ENCODE data around the gene NR5A2.
A peak's percentile ranks its signal among the peaks of the same experiment; 100 is the strongest.

Gene NR5A2

DNA sequence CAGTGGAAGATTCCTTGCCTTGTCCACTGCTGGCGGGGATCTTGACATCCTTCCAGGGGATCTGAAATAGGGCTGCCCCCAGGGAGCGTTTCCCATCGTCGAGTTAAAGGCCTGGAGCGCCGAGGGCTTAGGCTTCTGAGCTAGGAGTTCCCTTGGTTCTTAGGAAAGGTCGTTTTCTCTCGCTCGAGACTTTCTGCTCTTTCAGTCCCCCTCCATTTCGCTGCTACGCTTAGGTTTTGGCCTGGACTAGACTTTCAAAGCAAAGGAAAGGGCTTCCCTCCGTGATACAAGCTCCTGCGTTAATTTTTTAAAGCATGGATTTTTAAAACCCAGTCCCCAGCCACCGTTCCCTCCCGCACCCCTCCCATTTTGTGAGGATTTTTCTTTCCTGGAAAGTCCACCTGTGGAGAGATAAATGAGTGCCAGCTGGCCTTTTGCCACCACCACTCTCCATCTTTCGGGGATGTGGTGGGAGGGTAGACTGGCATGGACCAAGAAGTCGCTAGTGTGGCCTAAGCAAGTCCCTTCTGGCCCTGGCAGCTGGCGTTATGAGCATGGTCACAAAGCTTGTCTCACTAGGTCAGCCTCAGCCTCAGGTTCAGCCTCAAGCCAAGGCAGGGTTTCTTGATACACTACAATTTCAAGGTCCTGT is 9.2 kb downstream of the NR5A2 start:
- no peak overlapping the region for H3K4me3 ChIP-seq (ENCODE audit: low read depth, low read length)
- H3K27ac ChIP-seq (ENCODE audit: extremely low read depth, low read depth, low read length), result no peak overlapping the region
- TF ChIP-seq SCRT2 (tag by site-specific recombination; IDR thresholded peaks at IDR 0.05), result 0 out of 2 replicates have a peak, but pooled peaks have one; percentile 14
- TF ChIP-seq, protein P1, sequence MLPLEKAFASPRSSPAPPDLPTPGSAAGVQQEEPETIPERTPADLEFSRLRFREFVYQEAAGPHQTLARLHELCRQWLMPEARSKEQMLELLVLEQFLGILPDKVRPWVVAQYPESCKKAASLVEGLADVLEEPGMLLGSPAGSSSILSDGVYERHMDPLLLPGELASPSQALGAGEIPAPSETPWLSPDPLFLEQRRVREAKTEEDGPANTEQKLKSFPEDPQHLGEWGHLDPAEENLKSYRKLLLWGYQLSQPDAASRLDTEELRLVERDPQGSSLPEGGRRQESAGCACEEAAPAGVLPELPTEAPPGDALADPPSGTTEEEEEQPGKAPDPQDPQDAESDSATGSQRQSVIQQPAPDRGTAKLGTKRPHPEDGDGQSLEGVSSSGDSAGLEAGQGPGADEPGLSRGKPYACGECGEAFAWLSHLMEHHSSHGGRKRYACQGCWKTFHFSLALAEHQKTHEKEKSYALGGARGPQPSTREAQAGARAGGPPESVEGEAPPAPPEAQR (tag by site-specific recombination; IDR thresholded peaks at IDR 0.05), result no peak
- H3K36me3 ChIP-seq (ENCODE audit: control insufficient read depth in 2 of 2, insufficient read depth in 1 of 2, low read length in 2 of 2), result no peaks in the 10 kb centered on the region
- POLR2A ChIA-PET, result no interaction called here
- H3K4me1 ChIP-seq (ENCODE audit: control insufficient read depth, insufficient read depth, low read length), result peaks cover 5% of the 10 kb centered on the region; the same call in 1 of the 2 replicates
- no peaks in the 10 kb centered on the region for H3K9me3 ChIP-seq (ENCODE audit: control insufficient read depth, insufficient read depth, low read depth, low read length)
- CTCF ChIA-PET, result interaction anchor here (1.4 kb wide), 1 partner anchor 102 kb away, joined by 3 read pairs; no protein-coding TSS in a partner anchor

DNA sequence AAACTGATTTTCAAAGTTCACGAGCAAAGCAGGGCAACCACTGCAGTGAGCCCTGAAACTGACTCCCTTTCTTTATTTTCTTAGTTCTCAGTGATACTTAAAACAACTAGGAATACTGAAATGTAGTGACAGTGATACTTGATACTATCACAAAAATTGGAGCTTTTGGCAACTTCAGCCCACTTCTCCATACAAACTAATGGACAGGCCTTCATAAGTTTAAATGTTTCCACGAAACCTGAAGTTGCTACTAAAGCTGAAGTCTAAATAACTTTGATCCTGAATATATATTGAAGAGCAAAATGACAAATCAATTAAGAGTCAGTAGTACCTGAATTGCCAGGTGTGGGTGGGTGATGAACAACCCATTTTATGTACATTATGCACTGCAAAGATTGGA is 10.0 kb downstream of the NR5A2 start:
- Histone ChIP-seq H3K4me1 (ENCODE audit: control insufficient read depth, insufficient read depth, low read length) (peaks cover 5% of the 10 kb centered on the region; the same call in 1 of the 2 replicates), H3K9me3 (ENCODE audit: control insufficient read depth, insufficient read depth, low read depth, low read length) (no peaks in the 10 kb centered on the region), H3K27ac (ENCODE audit: extremely low read depth, low read depth, low read length) (no peak overlapping the region), H3K36me3 (ENCODE audit: control insufficient read depth in 2 of 2, insufficient read depth in 1 of 2, low read length in 2 of 2) (no peaks in the 10 kb centered on the region), H3K4me3 (ENCODE audit: low read depth, low read length) (no peak overlapping the region)
- no peak for TF ChIP-seq ZSCAN30 (tag by site-specific recombination; IDR thresholded peaks at IDR 0.05)
- TF ChIP-seq, protein P2, sequence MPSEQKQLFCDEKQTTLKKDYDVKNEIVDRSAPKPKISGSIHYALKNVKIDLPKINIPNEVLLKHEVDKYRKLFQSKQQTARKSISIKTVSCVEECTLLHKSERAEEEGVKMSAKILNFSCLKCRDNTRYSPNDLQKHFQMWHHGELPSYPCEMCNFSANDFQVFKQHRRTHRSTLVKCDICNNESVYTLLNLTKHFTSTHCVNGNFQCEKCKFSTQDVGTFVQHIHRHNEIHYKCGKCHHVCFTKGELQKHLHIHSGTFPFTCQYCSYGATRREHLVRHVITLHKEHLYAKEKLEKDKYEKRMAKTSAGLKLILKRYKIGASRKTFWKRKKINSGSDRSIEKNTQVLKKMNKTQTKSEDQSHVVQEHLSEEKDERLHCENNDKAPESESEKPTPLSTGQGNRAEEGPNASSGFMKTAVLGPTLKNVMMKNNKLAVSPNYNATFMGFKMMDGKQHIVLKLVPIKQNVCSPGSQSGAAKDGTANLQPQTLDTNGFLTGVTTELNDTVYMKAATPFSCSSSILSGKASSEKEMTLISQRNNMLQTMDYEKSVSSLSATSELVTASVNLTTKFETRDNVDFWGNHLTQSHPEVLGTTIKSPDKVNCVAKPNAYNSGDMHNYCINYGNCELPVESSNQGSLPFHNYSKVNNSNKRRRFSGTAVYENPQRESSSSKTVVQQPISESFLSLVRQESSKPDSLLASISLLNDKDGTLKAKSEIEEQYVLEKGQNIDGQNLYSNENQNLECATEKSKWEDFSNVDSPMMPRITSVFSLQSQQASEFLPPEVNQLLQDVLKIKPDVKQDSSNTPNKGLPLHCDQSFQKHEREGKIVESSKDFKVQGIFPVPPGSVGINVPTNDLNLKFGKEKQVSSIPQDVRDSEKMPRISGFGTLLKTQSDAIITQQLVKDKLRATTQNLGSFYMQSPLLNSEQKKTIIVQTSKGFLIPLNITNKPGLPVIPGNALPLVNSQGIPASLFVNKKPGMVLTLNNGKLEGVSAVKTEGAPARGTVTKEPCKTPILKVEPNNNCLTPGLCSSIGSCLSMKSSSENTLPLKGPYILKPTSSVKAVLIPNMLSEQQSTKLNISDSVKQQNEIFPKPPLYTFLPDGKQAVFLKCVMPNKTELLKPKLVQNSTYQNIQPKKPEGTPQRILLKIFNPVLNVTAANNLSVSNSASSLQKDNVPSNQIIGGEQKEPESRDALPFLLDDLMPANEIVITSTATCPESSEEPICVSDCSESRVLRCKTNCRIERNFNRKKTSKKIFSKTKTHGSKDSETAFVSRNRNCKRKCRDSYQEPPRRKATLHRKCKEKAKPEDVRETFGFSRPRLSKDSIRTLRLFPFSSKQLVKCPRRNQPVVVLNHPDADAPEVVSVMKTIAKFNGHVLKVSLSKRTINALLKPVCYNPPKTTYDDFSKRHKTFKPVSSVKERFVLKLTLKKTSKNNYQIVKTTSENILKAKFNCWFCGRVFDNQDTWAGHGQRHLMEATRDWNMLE (tag by site-specific recombination; conservative IDR thresholded peaks at IDR 0.05; ENCODE audit: low read depth), result no peak
- TF ChIP-seq, protein P3, sequence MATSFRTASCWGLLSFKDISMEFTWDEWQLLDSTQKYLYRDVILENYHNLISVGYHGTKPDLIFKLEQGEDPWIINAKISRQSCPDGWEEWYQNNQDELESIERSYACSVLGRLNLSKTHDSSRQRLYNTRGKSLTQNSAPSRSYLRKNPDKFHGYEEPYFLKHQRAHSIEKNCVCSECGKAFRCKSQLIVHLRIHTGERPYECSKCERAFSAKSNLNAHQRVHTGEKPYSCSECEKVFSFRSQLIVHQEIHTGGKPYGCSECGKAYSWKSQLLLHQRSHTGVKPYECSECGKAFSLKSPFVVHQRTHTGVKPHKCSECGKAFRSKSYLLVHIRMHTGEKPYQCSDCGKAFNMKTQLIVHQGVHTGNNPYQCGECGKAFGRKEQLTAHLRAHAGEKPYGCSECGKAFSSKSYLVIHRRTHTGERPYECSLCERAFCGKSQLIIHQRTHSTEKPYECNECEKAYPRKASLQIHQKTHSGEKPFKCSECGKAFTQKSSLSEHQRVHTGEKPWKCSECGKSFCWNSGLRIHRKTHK (tag by site-specific recombination; IDR thresholded peaks at IDR 0.05), result no peak
- TF ChIP-seq, protein P4, sequence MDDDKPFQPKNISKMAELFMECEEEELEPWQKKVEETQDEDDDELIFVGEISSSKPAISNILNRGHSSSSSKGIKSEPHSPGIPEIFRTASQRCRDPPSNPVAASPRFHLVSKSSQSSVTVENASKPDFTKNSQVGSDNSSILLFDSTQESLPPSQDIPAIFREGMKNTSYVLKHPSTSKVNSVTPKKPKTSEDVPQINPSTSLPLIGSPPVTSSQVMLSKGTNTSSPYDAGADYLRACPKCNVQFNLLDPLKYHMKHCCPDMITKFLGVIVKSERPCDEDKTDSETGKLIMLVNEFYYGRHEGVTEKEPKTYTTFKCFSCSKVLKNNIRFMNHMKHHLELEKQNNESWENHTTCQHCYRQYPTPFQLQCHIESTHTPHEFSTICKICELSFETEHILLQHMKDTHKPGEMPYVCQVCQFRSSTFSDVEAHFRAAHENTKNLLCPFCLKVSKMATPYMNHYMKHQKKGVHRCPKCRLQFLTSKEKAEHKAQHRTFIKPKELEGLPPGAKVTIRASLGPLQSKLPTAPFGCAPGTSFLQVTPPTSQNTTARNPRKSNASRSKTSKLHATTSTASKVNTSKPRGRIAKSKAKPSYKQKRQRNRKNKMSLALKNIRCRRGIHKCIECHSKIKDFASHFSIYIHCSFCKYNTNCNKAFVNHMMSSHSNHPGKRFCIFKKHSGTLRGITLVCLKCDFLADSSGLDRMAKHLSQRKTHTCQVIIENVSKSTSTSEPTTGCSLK (tag by site-specific recombination; IDR thresholded peaks at IDR 0.05), result no peak
- TF ChIP-seq ZNF624 (tag by site-specific recombination; IDR thresholded peaks at IDR 0.05), result no peak
- no peak for TF ChIP-seq KLF8 (tag by site-specific recombination; IDR thresholded peaks at IDR 0.05)
- TF ChIP-seq, protein P5, sequence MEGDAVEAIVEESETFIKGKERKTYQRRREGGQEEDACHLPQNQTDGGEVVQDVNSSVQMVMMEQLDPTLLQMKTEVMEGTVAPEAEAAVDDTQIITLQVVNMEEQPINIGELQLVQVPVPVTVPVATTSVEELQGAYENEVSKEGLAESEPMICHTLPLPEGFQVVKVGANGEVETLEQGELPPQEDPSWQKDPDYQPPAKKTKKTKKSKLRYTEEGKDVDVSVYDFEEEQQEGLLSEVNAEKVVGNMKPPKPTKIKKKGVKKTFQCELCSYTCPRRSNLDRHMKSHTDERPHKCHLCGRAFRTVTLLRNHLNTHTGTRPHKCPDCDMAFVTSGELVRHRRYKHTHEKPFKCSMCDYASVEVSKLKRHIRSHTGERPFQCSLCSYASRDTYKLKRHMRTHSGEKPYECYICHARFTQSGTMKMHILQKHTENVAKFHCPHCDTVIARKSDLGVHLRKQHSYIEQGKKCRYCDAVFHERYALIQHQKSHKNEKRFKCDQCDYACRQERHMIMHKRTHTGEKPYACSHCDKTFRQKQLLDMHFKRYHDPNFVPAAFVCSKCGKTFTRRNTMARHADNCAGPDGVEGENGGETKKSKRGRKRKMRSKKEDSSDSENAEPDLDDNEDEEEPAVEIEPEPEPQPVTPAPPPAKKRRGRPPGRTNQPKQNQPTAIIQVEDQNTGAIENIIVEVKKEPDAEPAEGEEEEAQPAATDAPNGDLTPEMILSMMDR (tag by site-specific recombination; IDR thresholded peaks at IDR 0.05), result no peak
- TF ChIP-seq ZNF544 (tag by site-specific recombination; IDR thresholded peaks at IDR 0.05), result no peak
- TF ChIP-seq, protein P6, sequence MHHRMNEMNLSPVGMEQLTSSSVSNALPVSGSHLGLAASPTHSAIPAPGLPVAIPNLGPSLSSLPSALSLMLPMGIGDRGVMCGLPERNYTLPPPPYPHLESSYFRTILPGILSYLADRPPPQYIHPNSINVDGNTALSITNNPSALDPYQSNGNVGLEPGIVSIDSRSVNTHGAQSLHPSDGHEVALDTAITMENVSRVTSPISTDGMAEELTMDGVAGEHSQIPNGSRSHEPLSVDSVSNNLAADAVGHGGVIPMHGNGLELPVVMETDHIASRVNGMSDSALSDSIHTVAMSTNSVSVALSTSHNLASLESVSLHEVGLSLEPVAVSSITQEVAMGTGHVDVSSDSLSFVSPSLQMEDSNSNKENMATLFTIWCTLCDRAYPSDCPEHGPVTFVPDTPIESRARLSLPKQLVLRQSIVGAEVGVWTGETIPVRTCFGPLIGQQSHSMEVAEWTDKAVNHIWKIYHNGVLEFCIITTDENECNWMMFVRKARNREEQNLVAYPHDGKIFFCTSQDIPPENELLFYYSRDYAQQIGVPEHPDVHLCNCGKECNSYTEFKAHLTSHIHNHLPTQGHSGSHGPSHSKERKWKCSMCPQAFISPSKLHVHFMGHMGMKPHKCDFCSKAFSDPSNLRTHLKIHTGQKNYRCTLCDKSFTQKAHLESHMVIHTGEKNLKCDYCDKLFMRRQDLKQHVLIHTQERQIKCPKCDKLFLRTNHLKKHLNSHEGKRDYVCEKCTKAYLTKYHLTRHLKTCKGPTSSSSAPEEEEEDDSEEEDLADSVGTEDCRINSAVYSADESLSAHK (tag by site-specific recombination; IDR thresholded peaks at IDR 0.05), result no peak
- TF ChIP-seq ZNF211 (tag by site-specific recombination; IDR thresholded peaks at IDR 0.05; ENCODE audit: low read depth), result no peak
- no peak for TF ChIP-seq EGR2 (tag by site-specific recombination; IDR thresholded peaks at IDR 0.05; ENCODE audit: low read depth)
- CTCF ChIA-PET, result interaction anchor here (0.6 kb wide), 1 partner anchor 353 kb away, joined by 3 read pairs; no protein-coding TSS in a partner anchor
- POLR2A ChIA-PET, result interaction anchor here (1.1 kb wide), 1 partner anchor 8 kb away, joined by 4 read pairs; no protein-coding TSS in a partner anchor

Measured in HEK293 (cell line).